ENCODE data around the gene HILPDA.

DNA sequence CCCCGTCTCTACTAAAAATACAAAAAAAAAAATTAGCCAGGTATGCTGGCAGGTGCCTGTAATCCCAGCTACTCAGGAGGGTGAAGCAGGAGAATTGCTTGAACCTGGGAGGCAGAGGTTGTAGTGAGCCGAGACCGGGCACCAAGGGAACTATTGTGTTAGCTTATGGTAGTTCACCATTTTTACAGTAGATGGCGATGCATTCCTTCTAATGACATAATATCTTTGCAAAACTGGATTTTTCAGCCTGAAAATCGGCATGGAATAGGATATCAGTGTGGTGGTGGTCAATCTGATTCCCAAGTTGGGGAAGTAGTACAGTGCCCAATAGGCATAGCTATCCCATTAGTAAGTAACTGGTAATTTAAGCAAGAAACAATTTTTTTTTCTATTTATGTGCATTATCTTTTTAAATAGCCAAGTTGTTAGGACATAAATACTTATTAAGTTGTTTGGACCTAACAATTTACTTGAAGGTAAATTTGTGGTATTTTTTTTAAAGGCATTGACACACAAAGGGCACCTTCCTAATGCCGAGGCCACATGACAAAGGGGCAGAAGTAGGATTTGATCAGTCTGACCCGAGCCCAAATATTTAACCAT is 28.3 kb upstream of the HILPDA start:
- TF ChIP-seq, protein P1, sequence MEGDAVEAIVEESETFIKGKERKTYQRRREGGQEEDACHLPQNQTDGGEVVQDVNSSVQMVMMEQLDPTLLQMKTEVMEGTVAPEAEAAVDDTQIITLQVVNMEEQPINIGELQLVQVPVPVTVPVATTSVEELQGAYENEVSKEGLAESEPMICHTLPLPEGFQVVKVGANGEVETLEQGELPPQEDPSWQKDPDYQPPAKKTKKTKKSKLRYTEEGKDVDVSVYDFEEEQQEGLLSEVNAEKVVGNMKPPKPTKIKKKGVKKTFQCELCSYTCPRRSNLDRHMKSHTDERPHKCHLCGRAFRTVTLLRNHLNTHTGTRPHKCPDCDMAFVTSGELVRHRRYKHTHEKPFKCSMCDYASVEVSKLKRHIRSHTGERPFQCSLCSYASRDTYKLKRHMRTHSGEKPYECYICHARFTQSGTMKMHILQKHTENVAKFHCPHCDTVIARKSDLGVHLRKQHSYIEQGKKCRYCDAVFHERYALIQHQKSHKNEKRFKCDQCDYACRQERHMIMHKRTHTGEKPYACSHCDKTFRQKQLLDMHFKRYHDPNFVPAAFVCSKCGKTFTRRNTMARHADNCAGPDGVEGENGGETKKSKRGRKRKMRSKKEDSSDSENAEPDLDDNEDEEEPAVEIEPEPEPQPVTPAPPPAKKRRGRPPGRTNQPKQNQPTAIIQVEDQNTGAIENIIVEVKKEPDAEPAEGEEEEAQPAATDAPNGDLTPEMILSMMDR (IDR thresholded peaks at IDR 0.05; ENCODE audit: poor library complexity, severe bottlenecking): peak; percentile 89
- TF ChIP-seq EP300 (conservative IDR thresholded peaks at IDR 0.05; ENCODE audit: poor library complexity, severe bottlenecking) (no peak), SMC3 (conservative IDR thresholded peaks at IDR 0.05; ENCODE audit: poor library complexity) (peak; percentile 80), MXI1 (conservative IDR thresholded peaks at IDR 0.05; ENCODE audit: poor library complexity, severe bottlenecking) (no peak), RAD21 (conservative IDR thresholded peaks at IDR 0.05) (peak; percentile 86), TAF1 (IDR thresholded peaks at IDR 0.05; ENCODE audit: low read depth) (no peak), EZH2 (IDR thresholded peaks at IDR 0.05; ENCODE audit: borderline replicate concordance, insufficient read depth, low read length, poor library complexity, severe bottlenecking) (no peak), POLR2AphosphoS5 (IDR thresholded peaks at IDR 0.05) (no peak)
